Endothelial cell of umbilical vein (primary cell): ENCODE results near the gene MED12. TPM values are rescaled to one million over a fixed set of nuclear protein-coding genes. Genes with fewer than 3 reads are reported as not detected.

Experiments used
- BruUV-seq: library from RNA; stranded (reverse); fragments of 400-500 nt; replicated peaks from 2 replicates; lab custom pipeline; 2021; lab: Mats Ljungman, UMichigan
- CTCF ChIA-PET: fragments of 300-600, 350-600 bp; sonication (Branson Sonifier 250); formaldehyde crosslinking; loops from one replicate; lab custom pipeline; 2021; ENCODE audit warnings: antibody characterized with exemption, inconsistent platforms; lab: Charles Lee
- POLR2A ChIA-PET: fragments of 300-600, 350-600 bp; sonication (Branson Sonifier 250); formaldehyde crosslinking; loops from one replicate; lab custom pipeline; 2021; ENCODE audit warnings: antibody characterized with exemption, inconsistent platforms; lab: Charles Lee
- DNase-seq: peaks from one replicate; pipeline ENCODE4 v3.0.0-alpha.2; 2011; ENCODE audit warnings: low read depth, low spot score
- FAIRE-seq: peaks from 2 replicates; lab custom pipeline; 2011; peaks lifted over from hg19 to GRCh38; lab: Jason Lieb, UNC
- H2AFZ ChIP-seq: 2 replicates; pipeline ENCODE4 v1.6.0; 2012; ENCODE audit warnings: low read depth, low read length, control low read depth, inconsistent platforms
- H3K27ac ChIP-seq: 2 replicates; pipeline ENCODE4 v1.5.1; 2011; ENCODE audit warnings: low read depth, mild to moderate bottlenecking, control low read depth, low read length, moderate library complexity; ENCODE audit not compliant: insufficient read depth
- H3K27me3 ChIP-seq, 2 experiments: 2 replicates each; pipeline versions ENCODE4 v1.6.0 to v1.6.1; 2011; ENCODE audit warnings: low read length in 2 of 2, mixed read lengths in 1 of 2; ENCODE audit not compliant: control insufficient read depth in 2 of 2, insufficient read depth in 2 of 2
- H3K36me3 ChIP-seq, 2 experiments: 2 replicates in 1 of 2; 3 replicates in 1 of 2; pipeline ENCODE4 v1.5.1; 2011; ENCODE audit warnings: low read length in 2 of 2, mild to moderate bottlenecking in 1 of 2, moderate library complexity in 1 of 2; ENCODE audit not compliant: control insufficient read depth in 2 of 2, insufficient read depth in 2 of 2; ENCODE audit errors: extremely low read depth in 1 of 2
- H3K4me1 ChIP-seq: 3 replicates; pipeline ENCODE4 v1.5.1; 2011; ENCODE audit warnings: mild to moderate bottlenecking, low read length; ENCODE audit not compliant: control insufficient read depth, insufficient read depth; ENCODE audit errors: extremely low read depth
- H3K4me2 ChIP-seq: 2 replicates; pipeline ENCODE4 v1.6.1; 2011; ENCODE audit warnings: low read length, control low read depth, mixed read lengths; ENCODE audit not compliant: insufficient read depth
- H3K4me3 ChIP-seq, 3 experiments: fragments of 200-600 bp in 1 of 3; sonication (generic), shearing (Covaris generic) in 1 of 3; replicated peaks in 1 of 3; 2 replicates each; pipeline ENCODE4 v1.5.1; 2011 to 2016; ENCODE audit warnings: control low read depth in 3 of 3, low read length in 3 of 3, mild to moderate bottlenecking in 2 of 3, inconsistent platforms in 1 of 3, low read depth in 1 of 3, moderate library complexity in 1 of 3; ENCODE audit not compliant: insufficient read depth in 1 of 3
- H3K79me2 ChIP-seq: 2 replicates; pipeline ENCODE4 v1.6.0; 2012; ENCODE audit warnings: low read length, inconsistent platforms; ENCODE audit not compliant: control insufficient read depth, insufficient read depth
- H3K9ac ChIP-seq: replicated peaks from 2 replicates; pipeline ENCODE3; 2011; ENCODE audit warnings: low read length, control low read depth; ENCODE audit not compliant: insufficient read depth; ENCODE audit errors: extremely low read depth
- H3K9me1 ChIP-seq: replicated peaks from 3 replicates; pipeline ENCODE4 v1.6.0; 2011; ENCODE audit warnings: mild to moderate bottlenecking, low read length; ENCODE audit not compliant: control insufficient read depth, insufficient read depth; ENCODE audit errors: extremely low read depth
- H3K9me3 ChIP-seq: replicated peaks from 2 replicates; pipeline ENCODE4 v1.5.1; 2012; ENCODE audit warnings: low read length, inconsistent platforms; ENCODE audit not compliant: control insufficient read depth, insufficient read depth
- H4K20me1 ChIP-seq: replicated peaks from 2 replicates; pipeline ENCODE3; 2011; ENCODE audit warnings: mild to moderate bottlenecking, low read length; ENCODE audit not compliant: control insufficient read depth, insufficient read depth; ENCODE audit errors: extremely low read depth
- CTCF ChIP-seq, 2 donors: IDR thresholded peaks; 1 replicate in 1 of 2; 2 replicates in 1 of 2; pipeline ENCODE4 v1.5.1; 2011; ENCODE audit warnings: low read length in 2 of 2, mild to moderate bottlenecking in 2 of 2, moderate library complexity in 2 of 2, control low read depth in 1 of 2, inconsistent platforms in 1 of 2, low read depth in 1 of 2; ENCODE audit not compliant: insufficient read depth in 1 of 2; ENCODE audit errors: extremely low read depth in 1 of 2
- EZH2 ChIP-seq: IDR thresholded peaks from 2 replicates; pipeline ENCODE4 v1.6.1; 2012; ENCODE audit warnings: borderline replicate concordance, low read depth, mild to moderate bottlenecking, moderate library complexity, low read length, inconsistent platforms; ENCODE audit not compliant: severe bottlenecking
- FOS ChIP-seq: IDR thresholded peaks from 2 replicates; pipeline ENCODE4 v1.6.1; 2011; ENCODE audit warnings: mild to moderate bottlenecking, low read length, moderate library complexity, borderline replicate concordance; ENCODE audit not compliant: insufficient read depth
- GATA2 ChIP-seq: IDR thresholded peaks from 2 replicates; pipeline ENCODE4 v1.7.0; 2011; ENCODE audit warnings: low read depth, mild to moderate bottlenecking, moderate library complexity, mixed read lengths, low read length; ENCODE audit not compliant: insufficient read length, insufficient read depth
- JUN ChIP-seq: IDR thresholded peaks from 2 replicates; pipeline ENCODE4 v1.6.1; 2011; ENCODE audit warnings: borderline replicate concordance, low read depth; ENCODE audit not compliant: insufficient read length, insufficient read depth
- MYC ChIP-seq: IDR thresholded peaks from one replicate; pipeline ENCODE4 v1.6.1; 2011; ENCODE audit warnings: mild to moderate bottlenecking, low read depth, low read length
- POLR2A ChIP-seq: IDR thresholded peaks from 2 replicates; pipeline ENCODE4 v1.6.1; 2012; ENCODE audit warnings: low read depth, mild to moderate bottlenecking, control low read depth, low read length
- POLR2AphosphoS5 ChIP-seq: IDR thresholded peaks from 2 replicates; pipeline ENCODE4 v1.6.1; 2012; ENCODE audit warnings: low read depth, mild to moderate bottlenecking, control low read depth, low read length, moderate library complexity; ENCODE audit not compliant: insufficient read depth
- dilution Hi-C: fragments of 300-500 bp; cut with MboI; formaldehyde crosslinking; loops from one replicate; pipeline ENCODE4 v1.15.0; 2019; ENCODE audit warnings: low sequenced_read_pairs; ENCODE audit not compliant: extremely low pct_ligation_motif_present
- intact Hi-C: fragments of 100-400 bp; cut with micrococcal nuclease; formaldehyde crosslinking; loops from one replicate; pipeline ENCODE4 v1.10.0; 2022
- polyA plus RNA-seq, 4 experiments: library from polyadenylated mRNA; depleted of rRNA in 3 of 4; stranded (reverse) in 3 of 4; unstranded in 1 of 4; fragments of >200 nt; gene quantifications; 2 replicates each; pipeline versions ENCODE4 v1.2.1 to v1.2.3, GENCODE V29; 2011 to 2012; ENCODE audit warnings: missing spikeins in 1 of 4
- total RNA-seq: library from RNA; stranded (reverse); gene quantifications from 2 replicates; pipeline ENCODE4 v1.2.3, GENCODE V29; 2021
- TF ChIP-seq, protein P1 (sequence below): IDR thresholded peaks from 2 replicates; pipeline ENCODE4 v1.6.1; 2011; ENCODE audit not compliant: insufficient read depth, insufficient read length

MED12 gene
- total and polyA plus RNA-seq, 2 donors (not counting 3 experiments of a cell fraction or from before 2014, with no cell fraction given), result 28.1 to 65.3 TPM

DNA sequence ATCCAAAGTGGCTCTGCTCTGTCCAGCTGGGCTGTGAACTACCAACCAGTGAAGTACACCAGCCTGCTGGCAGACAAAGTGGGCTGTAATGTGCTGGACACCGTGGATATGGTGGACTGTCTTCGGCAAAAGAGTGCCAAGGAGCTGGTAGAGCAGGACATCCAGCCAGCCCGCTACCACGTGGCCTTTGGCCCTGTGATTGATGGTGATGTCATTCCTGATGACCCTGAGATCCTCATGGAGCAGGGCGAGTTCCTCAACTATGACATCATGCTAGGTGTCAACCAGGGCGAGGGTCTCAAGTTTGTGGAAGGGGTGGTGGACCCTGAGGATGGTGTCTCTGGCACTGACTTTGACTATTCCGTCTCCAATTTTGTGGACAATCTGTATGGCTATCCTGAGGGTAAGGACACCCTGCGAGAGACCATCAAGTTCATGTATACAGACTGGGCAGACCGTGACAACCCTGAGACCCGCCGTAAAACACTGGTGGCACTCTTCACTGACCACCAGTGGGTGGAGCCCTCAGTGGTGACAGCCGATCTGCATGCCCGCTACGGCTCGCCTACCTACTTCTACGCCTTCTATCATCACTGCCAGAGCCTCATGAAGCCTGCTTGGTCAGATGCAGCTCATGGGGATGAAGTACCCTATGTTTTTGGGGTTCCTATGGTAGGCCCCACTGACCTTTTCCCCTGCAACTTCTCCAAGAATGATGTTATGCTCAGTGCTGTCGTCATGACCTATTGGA, 48.8 kb downstream of the MED12 start:
- Histone ChIP-seq H3K9ac (no peak overlapping the region), H4K20me1 (no peaks in the 10 kb centered on the region), H3K36me3 (no peaks in the 10 kb centered on the region), H3K9me1 (no peaks in the 10 kb centered on the region), H3K4me1 (no peaks in the 10 kb centered on the region), H3K27me3 (peaks cover 0 to 2% of the 10 kb centered on the region in 2 experiments), H3K9me3 (no peaks in the 10 kb centered on the region), H3K27ac (no peak overlapping the region), H3K79me2 (no peaks in the 10 kb centered on the region), H3K4me3 (no peak overlapping the region), H2AFZ (no peak overlapping the region), H3K4me2 (no peak overlapping the region)
- DNase-seq, result no peak
- dilution Hi-C loops, result no loop called here
- intact Hi-C loops, result no loop called here
- CTCF ChIA-PET, result no interaction called here
- TF ChIP-seq CTCF (IDR thresholded peaks at IDR 0.05; ENCODE audit: extremely low read depth in 1 of 2, insufficient read depth in 1 of 2, low read depth in 1 of 2, low read length in 2 of 2), result no peak
- no peak for TF ChIP-seq MYC
- no peak for TF ChIP-seq GATA2
- TF ChIP-seq POLR2A, result no peak
- no peak for TF ChIP-seq FOS
- TF ChIP-seq JUN, result no peak
- no peak for TF ChIP-seq EZH2
- TF ChIP-seq POLR2AphosphoS5, result no peak
- TF ChIP-seq, protein P1, sequence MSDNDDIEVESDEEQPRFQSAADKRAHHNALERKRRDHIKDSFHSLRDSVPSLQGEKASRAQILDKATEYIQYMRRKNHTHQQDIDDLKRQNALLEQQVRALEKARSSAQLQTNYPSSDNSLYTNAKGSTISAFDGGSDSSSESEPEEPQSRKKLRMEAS, result no peak
- no TSS peak for BruUV-seq
- POLR2A ChIA-PET, result no interaction called here
- FAIRE-seq, result no peak
